GM18517 (cell line): Measurements from ENCODE around the gene ALDH4A1.

ENCODE experiments used
- ATAC-seq: cut with Tn5 transposase; IDR thresholded peaks from one replicate; pipeline ENCODE4 v1.9.1; 2021; ENCODE audit warnings: mild to moderate bottlenecking, moderate library complexity; ENCODE audit not compliant: unreplicated experiment

ALDH4A1 gene

GRCh38 chr1:18922848-18923755 lies 20.7 kb upstream of the ALDH4A1 start:
- no peak for ATAC-seq

GRCh38 chr1:18922319-18922726 lies 20.0 kb upstream of the ALDH4A1 start:
- no peak for ATAC-seq

GRCh38 chr1:18921516-18922251 lies 19.3 kb upstream of the ALDH4A1 start:
- no peak for ATAC-seq

- no peak for ATAC-seq
These were observed 18.6 kb upstream of the ALDH4A1 start for GRCh38 chr1:18920931-18921330.

GRCh38 chr1:18919956-18920355 lies 17.6 kb upstream of the ALDH4A1 start:
- no peak for ATAC-seq

GRCh38 chr1:18919197-18919905 lies 17.0 kb upstream of the ALDH4A1 start:
- ATAC-seq, result no peak

GRCh38 chr1:18918417-18918816 lies 16.1 kb upstream of the ALDH4A1 start:
- ATAC-seq, result no peak

GRCh38 chr1:18917071-18917799 lies 14.9 kb upstream of the ALDH4A1 start:
- ATAC-seq, result no peak

- ATAC-seq, result no peak
These were observed 13.0 kb upstream of the ALDH4A1 start for GRCh38 chr1:18915341-18915740.

GRCh38 chr1:18913065-18913835 lies 10.9 kb upstream of the ALDH4A1 start:
- no peak for ATAC-seq

- no peak for ATAC-seq
These were observed 10.2 kb upstream of the ALDH4A1 start for GRCh38 chr1:18912550-18912949.

- no peak for ATAC-seq
These were observed 6.8 kb upstream of the ALDH4A1 start for GRCh38 chr1:18908911-18909771.

- no peak for ATAC-seq
These were observed 5.8 kb upstream of the ALDH4A1 start for GRCh38 chr1:18907917-18908845.

- no peak for ATAC-seq
These were observed 4.9 kb upstream of the ALDH4A1 start for GRCh38 chr1:18907021-18907916.

- ATAC-seq, result no peak
These were observed 969 bp upstream of the ALDH4A1 start for GRCh38 chr1:18903291-18903756.

- no peak for ATAC-seq
These were observed 318 bp downstream of the ALDH4A1 start for GRCh38 chr1:18901952-18902522.
